GM12891 (cell line): Measurements from ENCODE around the gene MEGF8.

ENCODE experiments used
- DNase-seq: peaks from one replicate; pipeline ENCODE4 v3.0.0; 2011; ENCODE audit warnings: low spot score; ENCODE audit not compliant: insufficient read length
- FAIRE-seq: peaks from 2 replicates; lab custom pipeline; 2011; peaks lifted over from hg19 to GRCh38; lab: Jason Lieb, UNC
- PAX5 ChIP-seq: IDR thresholded peaks from 2 replicates; pipeline ENCODE4 v1.6.1; 2011; ENCODE audit warnings: low read length, moderate library complexity, mild to moderate bottlenecking; ENCODE audit not compliant: insufficient read depth, severe bottlenecking
- POLR2A ChIP-seq: IDR thresholded peaks from 2 replicates; pipeline ENCODE4 v1.6.1; 2011; ENCODE audit warnings: low read depth, low read length, control low read depth
- POLR2AphosphoS5 ChIP-seq: IDR thresholded peaks from 2 replicates; pipeline ENCODE4 v1.6.1; 2011; ENCODE audit warnings: low read depth, low read length, control low read depth
- POU2F2 ChIP-seq: IDR thresholded peaks from 2 replicates; pipeline ENCODE4 v1.6.1; 2011; ENCODE audit warnings: low read depth, mild to moderate bottlenecking, control low read depth, low read length, moderate library complexity
- SPI1 ChIP-seq: IDR thresholded peaks from 2 replicates; pipeline ENCODE4 v1.6.1; 2011; ENCODE audit warnings: low read depth, low read length, control low read depth
- TAF1 ChIP-seq: IDR thresholded peaks from 2 replicates; pipeline ENCODE4 v1.6.1; 2011; ENCODE audit warnings: low read depth, low read length, control low read depth

The MEGF8 gene

GRCh38 chr19:42357290-42357689 is 31.9 kb downstream of the MEGF8 start:
- no peak for TF ChIP-seq SPI1
- TF ChIP-seq POLR2AphosphoS5: no peak
- TF ChIP-seq PAX5: no peak
- no peak for TF ChIP-seq TAF1
- TF ChIP-seq POU2F2: no peak
- FAIRE-seq (no peak), DNase-seq (no peak)

GRCh38 chr19:42360787-42361544 is 35.5 kb downstream of the MEGF8 start:
- TF ChIP-seq POLR2A (no peak), POLR2AphosphoS5 (no peak), POU2F2 (no peak), SPI1 (no peak), TAF1 (no peak), PAX5 (no peak)
- DNase-seq (no peak), FAIRE-seq (no peak)

GRCh38 chr19:42361545-42361910 is 36.1 kb downstream of the MEGF8 start:
- TF ChIP-seq POU2F2 (no peak), SPI1 (no peak), PAX5 (no peak), POLR2AphosphoS5 (no peak), POLR2A (no peak), TAF1 (no peak)
- DNase-seq: no peak
- no peak for FAIRE-seq

GRCh38 chr19:42362342-42362741 is 36.9 kb downstream of the MEGF8 start:
- DNase-seq: no peak
- TF ChIP-seq TAF1: no peak
- no peak for TF ChIP-seq POLR2A
- TF ChIP-seq POU2F2: no peak
- no peak for TF ChIP-seq POLR2AphosphoS5
- FAIRE-seq: no peak

DNA sequence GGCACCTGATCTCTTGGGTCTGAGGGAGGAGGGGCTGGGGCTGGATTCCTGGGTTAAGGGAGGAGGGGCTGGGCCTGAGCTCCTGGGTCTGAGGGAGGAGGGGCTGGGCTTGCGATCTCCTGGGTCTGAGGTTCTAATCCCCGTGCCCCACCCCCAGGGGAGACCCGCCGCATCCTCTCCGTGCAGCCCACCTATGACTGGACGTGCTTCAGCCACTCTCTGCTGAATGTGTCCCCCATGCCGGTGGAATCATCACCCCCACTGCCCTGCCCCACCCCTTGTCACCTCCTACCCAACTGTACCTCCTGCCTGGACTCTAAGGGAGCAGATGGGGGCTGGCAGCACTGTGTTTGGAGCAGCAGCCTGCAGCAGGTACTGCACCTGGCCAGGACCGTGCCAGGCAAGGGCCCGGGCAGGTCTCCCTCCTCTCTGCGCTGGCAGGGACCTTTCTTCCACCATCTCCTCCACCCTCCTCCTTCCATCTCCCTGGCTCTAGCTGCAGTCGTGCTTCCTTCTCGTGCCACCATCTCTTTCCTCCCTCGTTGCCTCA is 37.5 kb downstream of the MEGF8 start:
- DNase-seq: no peak
- TF ChIP-seq POU2F2: no peak
- no peak for TF ChIP-seq PAX5
- TF ChIP-seq POLR2A: no peak
- no peak for TF ChIP-seq TAF1
- TF ChIP-seq SPI1: no peak
- TF ChIP-seq POLR2AphosphoS5: no peak
- FAIRE-seq: no peak

DNA sequence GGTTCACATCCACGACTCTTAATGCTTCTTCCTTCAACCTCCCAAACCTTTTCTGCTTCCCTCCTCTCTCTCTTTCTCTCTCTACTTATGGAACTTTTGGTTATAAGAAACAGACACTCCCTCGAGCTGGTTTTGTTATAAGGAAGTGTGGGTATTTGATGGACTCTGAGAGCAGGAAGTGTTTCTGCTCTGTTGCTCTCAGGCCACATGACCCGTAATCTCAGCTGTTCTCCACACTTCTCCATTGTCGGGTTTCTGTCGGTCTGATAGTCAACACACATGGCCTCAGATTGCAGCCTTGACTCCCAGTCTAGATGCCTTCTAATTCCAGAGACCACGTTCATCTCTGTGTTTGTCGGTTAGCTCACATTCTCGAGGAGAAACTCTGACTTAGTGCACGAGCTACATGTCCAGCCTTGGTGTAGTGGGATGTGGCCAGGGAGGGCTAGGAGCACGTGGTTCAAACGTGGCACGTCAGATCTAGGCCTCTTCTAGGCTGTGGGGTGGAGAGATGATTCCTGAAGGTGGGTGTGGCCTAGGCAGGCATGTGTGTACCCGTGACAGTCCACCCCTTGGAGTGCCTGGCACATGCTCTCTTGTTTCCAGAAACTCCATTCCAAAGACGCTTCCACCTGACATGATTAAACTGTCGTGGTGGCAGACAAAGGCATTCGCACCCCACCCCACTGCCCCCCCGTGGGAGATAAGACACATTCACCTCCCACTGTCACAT is 38.3 kb downstream of the MEGF8 start:
- peak; percentile 72 for FAIRE-seq
- peak; percentile 68 for DNase-seq
- TF ChIP-seq TAF1: no peak
- no peak for TF ChIP-seq POU2F2
- peak; percentile 68 for TF ChIP-seq PAX5
- peak; percentile 68 for TF ChIP-seq SPI1

DNA sequence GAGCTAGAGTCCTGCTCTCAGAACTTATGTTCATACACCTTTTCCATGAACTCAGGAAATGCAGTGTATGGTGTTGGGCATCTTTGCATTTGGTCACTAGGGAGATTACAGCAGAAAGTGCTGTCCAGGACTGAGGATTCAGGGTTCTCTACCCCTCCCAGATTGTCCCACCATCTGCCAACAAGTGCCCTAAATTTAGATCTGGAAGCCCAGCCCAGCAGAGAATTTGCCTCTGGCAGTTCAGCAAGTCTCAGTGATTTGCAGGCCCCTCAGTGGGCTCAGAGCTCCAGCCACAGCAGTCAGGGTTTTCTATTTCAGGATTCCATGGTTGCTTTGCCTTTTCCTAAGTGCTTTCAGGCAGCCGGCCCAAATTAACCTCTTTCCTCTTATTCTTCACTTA is 41.2 kb downstream of the MEGF8 start:
- no peak for TF ChIP-seq TAF1
- TF ChIP-seq PAX5: no peak
- no peak for TF ChIP-seq POU2F2
- no peak for TF ChIP-seq POLR2A
- TF ChIP-seq SPI1: no peak
- TF ChIP-seq POLR2AphosphoS5: no peak
- FAIRE-seq (no peak), DNase-seq (no peak)

DNA sequence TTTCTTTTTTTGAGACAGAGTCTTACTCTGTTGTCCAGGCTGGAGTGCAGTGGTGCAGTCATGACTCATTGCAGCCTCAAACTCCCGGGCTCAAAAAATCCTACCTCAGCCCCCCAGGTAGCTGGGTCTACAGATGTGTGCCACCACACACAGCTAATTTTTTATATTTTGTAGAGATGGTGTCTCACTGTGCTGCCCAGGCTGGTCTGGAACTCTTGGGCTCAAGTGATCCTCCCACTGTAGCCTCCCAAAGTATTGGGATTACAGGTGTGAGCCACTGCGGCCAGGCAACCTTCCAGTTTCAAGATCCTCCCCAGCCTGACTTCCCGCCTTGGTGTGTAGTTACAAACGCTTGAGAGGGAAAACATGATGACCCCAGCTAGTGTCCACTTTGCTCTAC is 42.5 kb downstream of the MEGF8 start:
- DNase-seq: no peak
- FAIRE-seq: no peak
- TF ChIP-seq POLR2AphosphoS5: no peak
- TF ChIP-seq POLR2A: no peak
- TF ChIP-seq TAF1: no peak
- TF ChIP-seq PAX5: no peak
- TF ChIP-seq SPI1: no peak
- TF ChIP-seq POU2F2: no peak

GRCh38 chr19:42368360-42368759 is 42.9 kb downstream of the MEGF8 start:
- DNase-seq: no peak
- FAIRE-seq: no peak
- TF ChIP-seq POLR2AphosphoS5 (no peak), SPI1 (no peak), POLR2A (no peak), POU2F2 (no peak), PAX5 (no peak), TAF1 (no peak)

- FAIRE-seq (no peak), DNase-seq (no peak)
- TF ChIP-seq POLR2A: no peak
Measured at GRCh38 chr19:42368765-42369164, 43.3 kb downstream of the MEGF8 start.
